A673 (cell line): Measurements from ENCODE around the gene PADI3. TPM values are rescaled to one million over a fixed set of nuclear protein-coding genes. Genes with fewer than 3 reads are reported as not detected.

Experiments used
- BruUV-seq: library from RNA; stranded (reverse); fragments of 400-500 nt; replicated peaks from 2 replicates; lab custom pipeline; 2021; lab: Mats Ljungman, UMichigan
- CTCF ChIA-PET: fragments of 300-600 bp; sonication (Branson Sonifier 250); formaldehyde crosslinking; loops from one replicate; lab custom pipeline; 2022; ENCODE audit warnings: antibody characterized with exemption; lab: Charles Lee
- POLR2A ChIA-PET: fragments of 300-600 bp; sonication (Branson Sonifier 250); formaldehyde crosslinking; loops from one replicate; lab custom pipeline; 2022; ENCODE audit warnings: antibody characterized with exemption; ENCODE audit not compliant: low non-redundant PET; lab: Charles Lee
- DNase-seq: peaks from one replicate; pipeline ENCODE4 v3.0.0-alpha.2; 2015; ENCODE audit warnings: low spot score
- H3K27ac ChIP-seq: fragments of 200-600 bp; sonication (generic); 2 replicates; pipeline ENCODE4 v1.5.1; 2016; ENCODE audit warnings: mixed run types, low read depth, mild to moderate bottlenecking, mixed read lengths, antibody characterized with exemption, low read length; ENCODE audit not compliant: poor library complexity, severe bottlenecking
- H3K27me3 ChIP-seq: fragments of 200-600 bp; sonication (generic); replicated peaks from 2 replicates; pipeline ENCODE4 v1.6.1; 2017; ENCODE audit warnings: mixed run types, low read depth, mild to moderate bottlenecking, mixed read lengths, antibody characterized with exemption, low read length; ENCODE audit not compliant: insufficient read depth, poor library complexity
- H3K36me3 ChIP-seq: fragments of 200-600 bp; sonication (generic); 2 replicates; pipeline ENCODE4 v1.6.1; 2016; ENCODE audit warnings: mixed run types, mild to moderate bottlenecking, mixed read lengths, antibody characterized with exemption, low read length; ENCODE audit not compliant: insufficient read depth, poor library complexity, severe bottlenecking
- H3K4me1 ChIP-seq: fragments of 200-600 bp; sonication (generic); 2 replicates; pipeline ENCODE4 v1.6.1; 2017; ENCODE audit warnings: mixed run types, mild to moderate bottlenecking, mixed read lengths, antibody characterized with exemption, low read length; ENCODE audit not compliant: insufficient read depth, poor library complexity, severe bottlenecking
- H3K4me3 ChIP-seq: fragments of 200-600 bp; sonication (generic); 2 replicates; pipeline ENCODE4 v1.5.1; 2016; ENCODE audit warnings: low read depth, mixed run types, mild to moderate bottlenecking, mixed read lengths, low read length; ENCODE audit not compliant: poor library complexity, severe bottlenecking
- H3K9me3 ChIP-seq: fragments of 200-600 bp; sonication (generic); 2 replicates; pipeline ENCODE4 v1.6.1; 2016; ENCODE audit warnings: mixed run types, low read depth, mild to moderate bottlenecking, mixed read lengths, antibody characterized with exemption, low read length; ENCODE audit not compliant: poor library complexity, severe bottlenecking
- CTCF ChIP-seq: fragments of 300-800, 200-600 bp; sonication (generic); conservative IDR thresholded peaks from 2 replicates; pipeline ENCODE4 v1.5.1; 2017; ENCODE audit warnings: low read depth, mild to moderate bottlenecking, antibody characterized with exemption, low read length, moderate library complexity, mixed read lengths
- EZH2 ChIP-seq: fragments of 200-600 bp; sonication (generic); IDR thresholded peaks from 2 replicates; pipeline ENCODE4 v1.6.1; 2017; ENCODE audit warnings: borderline replicate concordance, low read depth, mild to moderate bottlenecking, mixed read lengths, antibody characterized with exemption, low read length; ENCODE audit not compliant: poor library complexity, severe bottlenecking
- intact Hi-C: fragments of 100-400 bp; cut with micrococcal nuclease; formaldehyde crosslinking; loops from one replicate; pipeline ENCODE4 v1.10.0; 2022; ENCODE audit not compliant: unreplicated experiment
- total RNA-seq: library from RNA; stranded (reverse); gene quantifications from 2 replicates; pipeline ENCODE4 v1.2.3, GENCODE V29; 2021

The PADI3 gene
- total RNA-seq, 1 experiment from 2014 or later, result 0.26 TPM

- Histone ChIP-seq H3K27ac (peak overlapping the region; percentile 52), H3K27me3 (no peaks in the 10 kb centered on the region), H3K36me3 (no peaks in the 10 kb centered on the region), H3K9me3 (no peaks in the 10 kb centered on the region), H3K4me3 (no peak overlapping the region), H3K4me1 (peaks cover 52% of the 10 kb centered on the region)
- POLR2A ChIA-PET, result no interaction called here
- no peak for DNase-seq
- TF ChIP-seq EZH2, result no peak
- no peak for TF ChIP-seq CTCF
- no TSS peak for BruUV-seq
- intact Hi-C loops, result no loop called here
- CTCF ChIA-PET, result no interaction called here
Measured at GRCh38 chr1:17209430-17209829, 39.5 kb upstream of the PADI3 start.

GRCh38 chr1:17210176-17210575 lies 38.7 kb upstream of the PADI3 start:
- H3K27ac ChIP-seq, result peak overlapping the region; percentile 2
- DNase-seq, result no peak
- H3K27me3 ChIP-seq, result no peaks in the 10 kb centered on the region
- peaks cover 52% of the 10 kb centered on the region for H3K4me1 ChIP-seq
- TF ChIP-seq EZH2 (no peak), CTCF (no peak)
- H3K4me3 ChIP-seq, result no peak overlapping the region
- BruUV-seq, result no TSS peak
- CTCF ChIA-PET, result no interaction called here
- intact Hi-C loops, result no loop called here
- H3K36me3 ChIP-seq, result no peaks in the 10 kb centered on the region
- POLR2A ChIA-PET, result no interaction called here
- no peaks in the 10 kb centered on the region for H3K9me3 ChIP-seq

DNA sequence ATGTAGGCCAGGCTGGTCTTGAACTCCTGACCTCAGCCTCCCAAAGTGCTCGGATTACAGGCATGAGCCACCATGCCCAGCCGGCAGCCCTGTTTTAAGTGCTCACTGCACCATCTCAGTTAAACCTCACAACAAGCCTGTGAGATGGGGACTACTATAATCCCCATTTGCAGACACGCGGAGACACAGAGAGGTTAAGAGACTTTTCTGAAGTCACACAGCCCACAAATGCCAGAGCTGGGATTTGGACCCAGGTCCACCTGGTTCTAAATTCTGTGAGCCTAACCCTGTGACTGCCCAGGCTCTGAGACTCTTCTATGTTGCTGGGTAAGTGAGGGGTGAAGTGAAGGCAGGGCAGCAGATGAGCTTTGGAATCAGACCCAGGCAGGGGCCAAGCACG lies 37.5 kb upstream of the PADI3 start:
- no TSS peak for BruUV-seq
- TF ChIP-seq CTCF (no peak), EZH2 (no peak)
- Histone ChIP-seq H3K4me1 (peaks cover 52% of the 10 kb centered on the region), H3K36me3 (no peaks in the 10 kb centered on the region), H3K4me3 (no peak overlapping the region), H3K9me3 (no peaks in the 10 kb centered on the region), H3K27me3 (no peaks in the 10 kb centered on the region), H3K27ac (no peak overlapping the region)
- ChIA-PET CTCF (no interaction called here), POLR2A (no interaction called here)
- intact Hi-C loops, result no loop called here
- DNase-seq, result no peak
